HepG2 (cell line): ENCODE measurements around the gene RBM19. TPM values are rescaled to one million over a fixed set of nuclear protein-coding genes. Genes with fewer than 3 reads are reported as not detected.

Experiments used
- ATAC-seq: fragments of 200-7000 bp; cut with Tn5 transposase; 3 replicates; pipeline ENCODE4 v1.9.1; 2020; ENCODE audit warnings: mild to moderate bottlenecking, moderate library complexity
- BruUV-seq: library from RNA; stranded (reverse); fragments of 400-500 nt; replicated peaks from 2 replicates; lab custom pipeline; 2021; lab: Mats Ljungman, UMichigan
- CTCF ChIA-PET: fragments of 300-600 bp; formaldehyde crosslinking; extraction: SDS; loops from one replicate; lab custom pipeline; 2021; ENCODE audit warnings: low total read pairs, inconsistent platforms, low intra/inter-chr PET ratio; lab: Yijun Ruan, JAX
- POLR2A ChIA-PET: fragments of 350-600 bp; sonication (Branson Sonifier 250); formaldehyde crosslinking; loops from one replicate; lab custom pipeline; 2020; ENCODE audit warnings: antibody characterized with exemption, inconsistent platforms; lab: Yijun Ruan, JAX
- DNase-seq: peaks from one replicate; pipeline ENCODE4 v3.0.0-alpha.2; 2015; ENCODE audit warnings: low spot score
- FAIRE-seq: peaks from 3 replicates; lab custom pipeline; 2011; peaks lifted over from hg19 to GRCh38; lab: Jason Lieb, UNC
- H2AFZ ChIP-seq: one replicate; pipeline ENCODE4 v1.6.1; 2011; ENCODE audit warnings: low read length, inconsistent platforms
- H3K27ac ChIP-seq: fragments of 300-600 bp; 3 replicates; pipeline ENCODE4 v1.8.0; 2011; ENCODE audit warnings: mixed run types, mild to moderate bottlenecking, mixed read lengths, low read length, inconsistent platforms; ENCODE audit not compliant: insufficient read depth; ENCODE audit errors: extremely low read length
- H3K27me3 ChIP-seq, 2 experiments: fragments of 200-600 bp in 1 of 2; 2 replicates in 1 of 2; 3 replicates in 1 of 2; pipeline versions ENCODE4 v1.6.0 to v1.8.0; 2011; ENCODE audit warnings: low read length in 2 of 2, mild to moderate bottlenecking in 2 of 2, moderate library complexity in 2 of 2, inconsistent platforms in 1 of 2; ENCODE audit not compliant: insufficient read depth in 2 of 2, control insufficient read depth in 1 of 2
- H3K36me3 ChIP-seq, 2 experiments: fragments of 200-600 bp in 1 of 2; replicated peaks in 1 of 2; 2 replicates in 1 of 2; 3 replicates in 1 of 2; pipeline versions ENCODE4 v1.5.1 to v1.8.0; 2011; ENCODE audit warnings: low read length in 2 of 2, inconsistent platforms in 1 of 2; ENCODE audit not compliant: insufficient read depth in 2 of 2, control insufficient read depth in 1 of 2
- H3K4me1 ChIP-seq: 2 replicates; pipeline ENCODE4 v1.5.1; 2012; ENCODE audit warnings: low read length, inconsistent platforms; ENCODE audit not compliant: insufficient read depth
- H3K4me2 ChIP-seq: 2 replicates; pipeline ENCODE4 v1.6.0; 2011; ENCODE audit warnings: low read depth, low read length, inconsistent platforms
- H3K4me3 ChIP-seq, 3 experiments: fragments of 200-600 bp in 1 of 3; sonication (generic), shearing (Covaris generic) in 1 of 3; replicated peaks in 1 of 3; 2 replicates each; pipeline ENCODE4 v1.5.1; 2011 to 2016; ENCODE audit warnings: low read length in 3 of 3, inconsistent platforms in 2 of 3, low read depth in 2 of 3, mild to moderate bottlenecking in 2 of 3, control low read depth in 1 of 3, mixed read lengths in 1 of 3; ENCODE audit not compliant: insufficient read depth in 1 of 3
- H3K79me2 ChIP-seq: one replicate; pipeline ENCODE4 v1.6.1; 2011; ENCODE audit warnings: low read length, inconsistent platforms; ENCODE audit not compliant: insufficient read depth
- H3K9ac ChIP-seq: 2 replicates; pipeline ENCODE4 v1.6.0; 2011; ENCODE audit warnings: mild to moderate bottlenecking, low read depth, low read length, inconsistent platforms; ENCODE audit not compliant: insufficient read depth
- H3K9me3 ChIP-seq: 2 replicates; pipeline ENCODE4 v1.5.1; 2012; ENCODE audit warnings: mild to moderate bottlenecking, low read length
- H4K20me1 ChIP-seq: 2 replicates; pipeline ENCODE4 v1.6.0; 2011; ENCODE audit warnings: inconsistent platforms, mild to moderate bottlenecking, low read length, moderate library complexity; ENCODE audit not compliant: insufficient read depth
- AGO1 ChIP-seq: fragments of 200-400 bp; formaldehyde crosslinking; IDR thresholded peaks from 2 replicates; pipeline ENCODE4 v1.6.1; 2017; ENCODE audit warnings: mild to moderate bottlenecking, low read depth, low read length, moderate library complexity; ENCODE audit not compliant: poor library complexity, severe bottlenecking
- ZNF629 ChIP-seq: sonication (generic); formaldehyde crosslinking; conservative IDR thresholded peaks from 2 replicates; pipeline ENCODE4 v1.5.0; 2020; ENCODE audit warnings: missing genetic modification reagents
- ZNF891 ChIP-seq: sonication (generic); formaldehyde crosslinking; IDR thresholded peaks from 2 replicates; pipeline ENCODE4 v1.5.0; 2020; ENCODE audit warnings: mild to moderate bottlenecking, missing genetic modification reagents
- WGBS: methylation state at CpG from one replicate; pipeline ENCODE4 v1.1.6; 2017; ENCODE audit warnings: low lambda C conversion rate; 5-methylcytosine and 5-hydroxymethylcytosine counted together
- in situ Hi-C: cut with HindIII; loops from 2 replicates; pipeline ENCODE4 v1.10.0; 2017; ENCODE audit warnings: low pct_unique_long_range_greater_than_20kb; ENCODE audit not compliant: extremely low pct_ligation_motif_present
- intact Hi-C: fragments of 100-400 bp; cut with micrococcal nuclease; formaldehyde crosslinking; loops from one replicate; pipeline ENCODE4 v1.10.0; 2022; ENCODE audit not compliant: unreplicated experiment
- polyA plus RNA-seq, 8 experiments: library from polyadenylated mRNA; depleted of rRNA in 3 of 8; stranded (reverse) in 7 of 8; unstranded in 1 of 8; fragments of >200 nt; fragmentation: Illumina TruSeq in 4 of 8; extraction: Trizol in 4 of 8; gene quantifications; 2 replicates each; pipeline versions ENCODE4 v1.2.1 to v1.2.3, GENCODE V29; 2011 to 2016; ENCODE audit warnings: low read depth in 4 of 8, missing spikeins in 1 of 8, mixed read lengths in 1 of 8; ENCODE audit not compliant: insufficient read depth in 1 of 8
- total RNA-seq, 5 experiments: library from RNA; depleted of rRNA; stranded (reverse); fragments of >200 nt; fragmentation: Illumina TruSeq; extraction: Trizol; gene quantifications; 2 replicates each; pipeline ENCODE4 v1.2.3, GENCODE V29; 2016; ENCODE audit warnings: low read depth in 1 of 5

Gene RBM19
- total and polyA plus RNA-seq, 2 of the 13 experiments (the other 11 are each of a cell fraction or from before 2014, with no cell fraction given), result 19.3 to 32.2 TPM

DNA sequence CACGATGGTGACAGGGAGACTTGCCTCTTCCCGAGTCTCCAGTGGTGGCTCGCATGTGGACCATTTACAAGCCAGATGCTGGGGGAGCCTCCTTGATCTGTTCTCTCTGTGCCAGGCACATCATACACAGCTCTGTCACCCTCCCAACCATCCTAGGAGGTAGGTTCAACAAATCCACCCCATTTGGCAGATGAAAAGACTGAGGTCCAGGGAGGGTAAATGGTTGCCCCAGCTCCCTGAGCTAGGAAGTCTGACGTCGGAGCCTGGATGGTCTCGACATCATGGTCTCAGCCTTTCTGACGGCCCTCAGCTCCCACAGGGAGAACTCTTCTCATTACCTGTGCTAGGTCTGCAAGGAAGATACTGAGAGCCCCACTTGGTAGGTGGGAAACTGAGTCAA is 189.6 kb downstream of the RBM19 start:
- no peak for TF ChIP-seq ZNF891 (CRISPR knock-in tag)
- peak; percentile 68; the same call in 1 of the 2 replicates for TF ChIP-seq ZNF629
- Histone ChIP-seq H3K4me3 (no peak overlapping the region), H3K36me3 (no peaks in the 10 kb centered on the region), H3K9me3 (no peaks in the 10 kb centered on the region), H3K4me1 (peaks cover 48% of the 10 kb centered on the region), H2AFZ (no peak overlapping the region), H3K27ac (no peak overlapping the region), H3K4me2 (no peak overlapping the region), H3K79me2 (no peaks in the 10 kb centered on the region), H4K20me1 (no peaks in the 10 kb centered on the region), H3K27me3 (no peaks in the 10 kb centered on the region), H3K9ac (no peak overlapping the region)
- ChIA-PET CTCF (no interaction called here), POLR2A (no interaction called here)
- WGBS, result 74% methylated on average over 5 of the region's 7 CpGs
- intact Hi-C loops, result no loop called here
- in situ Hi-C loops, result no loop called here
- ATAC-seq (no peak), FAIRE-seq (no peak), DNase-seq (no peak)
- no TSS peak for BruUV-seq

GRCh38 chr12:113774526-113774925 is 191.6 kb downstream of the RBM19 start:
- DNase-seq (no peak), FAIRE-seq (no peak), ATAC-seq (no peak)
- Histone ChIP-seq H3K27me3 (no peaks in the 10 kb centered on the region), H4K20me1 (no peaks in the 10 kb centered on the region), H3K9ac (no peak overlapping the region), H3K79me2 (no peaks in the 10 kb centered on the region), H3K27ac (no peak overlapping the region), H3K4me2 (no peak overlapping the region), H2AFZ (no peak overlapping the region), H3K4me3 (no peak overlapping the region), H3K36me3 (no peaks in the 10 kb centered on the region), H3K4me1 (peaks cover 53% of the 10 kb centered on the region), H3K9me3 (no peaks in the 10 kb centered on the region)
- no TSS peak for BruUV-seq
- CTCF ChIA-PET, result no interaction called here
- intact Hi-C loops, result no loop called here
- 72% methylated on average over 5 of the region's 5 CpGs for WGBS
- in situ Hi-C loops, result no loop called here
- POLR2A ChIA-PET, result interaction anchor here (1.4 kb wide), 1 partner anchor 10 kb away, joined by 3 read pairs; no protein-coding TSS in a partner anchor
- no peak for TF ChIP-seq AGO1
- TF ChIP-seq ZNF629, result peak; percentile 89
